ENCODE measurements around the gene RHOB. TPM values are rescaled to one million over a fixed set of nuclear protein-coding genes. Genes with fewer than 3 reads are reported as not detected.

Gene RHOB
- total RNA-seq, 3 donors from 2014 or later: 75.5 to 616 (median 104) TPM

- TF ChIP-seq CTCF (IDR thresholded peaks at IDR 0.05): no peak
- DNase-seq: no peak
- Histone ChIP-seq H3K9me3 (no peaks in the 10 kb centered on the region), H3K36me3 (ENCODE audit: low read depth) (no peaks in the 10 kb centered on the region), H3K4me3 (no peak overlapping the region), H3K4me1 (ENCODE audit: low read depth) (peaks cover 20% of the 10 kb centered on the region)
- intact Hi-C loops (cut with DNase I, micrococcal nuclease): no loop called here
- no peak for ATAC-seq
Measured at GRCh38 chr2:20451761-20452499, 5.1 kb downstream of the RHOB start.

GRCh38 chr2:20452551-20452950, 5.7 kb downstream of the RHOB start:
- H3K9me3 ChIP-seq: no peaks in the 10 kb centered on the region
- no peak for DNase-seq
- no peak overlapping the region for H3K4me3 ChIP-seq
- no peak for TF ChIP-seq CTCF (IDR thresholded peaks at IDR 0.05)
- H3K36me3 ChIP-seq (ENCODE audit: low read depth): no peaks in the 10 kb centered on the region
- ATAC-seq: no peak
- intact Hi-C loops (cut with DNase I, micrococcal nuclease): no loop called here
- H3K4me1 ChIP-seq (ENCODE audit: low read depth): peaks cover 20% of the 10 kb centered on the region

GRCh38 chr2:20453087-20453486, 6.2 kb downstream of the RHOB start:
- Histone ChIP-seq H3K4me3 (no peak overlapping the region), H3K36me3 (ENCODE audit: low read depth) (no peaks in the 10 kb centered on the region), H3K9me3 (no peaks in the 10 kb centered on the region), H3K4me1 (ENCODE audit: low read depth) (peaks cover 20% of the 10 kb centered on the region)
- no peak for ATAC-seq
- no peak for TF ChIP-seq CTCF (IDR thresholded peaks at IDR 0.05)
- no peak for DNase-seq
- intact Hi-C loops (cut with DNase I, micrococcal nuclease): no loop called here

- H3K4me3 ChIP-seq: no peak overlapping the region
- H3K36me3 ChIP-seq (ENCODE audit: low read depth): no peaks in the 10 kb centered on the region
- no peak for DNase-seq
- peaks cover 11% of the 10 kb centered on the region for H3K4me1 ChIP-seq (ENCODE audit: low read depth)
- TF ChIP-seq CTCF (IDR thresholded peaks at IDR 0.05): no peak
- intact Hi-C loops (cut with DNase I, micrococcal nuclease): no loop called here
- ATAC-seq: no peak
- no peaks in the 10 kb centered on the region for H3K9me3 ChIP-seq
Measured at GRCh38 chr2:20454036-20454981, 7.4 kb downstream of the RHOB start.

- TF ChIP-seq CTCF (IDR thresholded peaks at IDR 0.05): no peak
- H3K36me3 ChIP-seq (ENCODE audit: low read depth): no peaks in the 10 kb centered on the region
- DNase-seq (no peak), ATAC-seq (no peak)
- no peak overlapping the region for H3K4me3 ChIP-seq
- peaks cover 4% of the 10 kb centered on the region for H3K4me1 ChIP-seq (ENCODE audit: low read depth)
- no peaks in the 10 kb centered on the region for H3K9me3 ChIP-seq
- intact Hi-C loops (cut with DNase I, micrococcal nuclease): no loop called here
Measured at GRCh38 chr2:20455076-20455587, 8.3 kb downstream of the RHOB start.

All from mucosa of descending colon (tissue), 3 donors.